HAP-1 (cell line): ENCODE results near the gene EID2B.
A peak's percentile ranks its signal among the peaks of the same experiment; 100 is the strongest.

ENCODE experiments used
- DNase-seq, 2 experiments: peaks; one replicate each; pipeline ENCODE4 v3.0.0-alpha.2; 2016 to 2020; ENCODE audit warnings: low spot score in 2 of 2
- H3K27me3 ChIP-seq: fragments of 250-450 bp; sonication (Bioruptor Pico); 2 replicates; pipeline ENCODE4 v1.5.1; 2020; ENCODE audit warnings: low read depth, mild to moderate bottlenecking, moderate library complexity
- H3K36me3 ChIP-seq: fragments of 250-450 bp; sonication (Bioruptor Pico); replicated peaks from 2 replicates; pipeline ENCODE4 v1.5.1; 2020; ENCODE audit warnings: mild to moderate bottlenecking
- H3K4me1 ChIP-seq: fragments of 250-450 bp; sonication (Bioruptor Pico); 2 replicates; pipeline ENCODE4 v1.5.1; 2020; ENCODE audit warnings: mild to moderate bottlenecking
- H3K4me3 ChIP-seq: fragments of 250-450 bp; sonication (Bioruptor Pico); 2 replicates; pipeline ENCODE4 v1.5.1; 2020; ENCODE audit warnings: mild to moderate bottlenecking, moderate library complexity
- H3K9me3 ChIP-seq: fragments of 250-450 bp; sonication (Bioruptor Pico); 2 replicates; pipeline ENCODE4 v1.5.1; 2020; ENCODE audit warnings: mild to moderate bottlenecking, moderate library complexity
- in situ Hi-C: fragments of 300-500 bp; cut with MboI; formaldehyde crosslinking; loops from 3 replicates; pipeline ENCODE4 v1.14.3; 2020; ENCODE audit warnings: low sequenced_read_pairs, inconsistent platforms, mixed read lengths

The EID2B gene

DNA sequence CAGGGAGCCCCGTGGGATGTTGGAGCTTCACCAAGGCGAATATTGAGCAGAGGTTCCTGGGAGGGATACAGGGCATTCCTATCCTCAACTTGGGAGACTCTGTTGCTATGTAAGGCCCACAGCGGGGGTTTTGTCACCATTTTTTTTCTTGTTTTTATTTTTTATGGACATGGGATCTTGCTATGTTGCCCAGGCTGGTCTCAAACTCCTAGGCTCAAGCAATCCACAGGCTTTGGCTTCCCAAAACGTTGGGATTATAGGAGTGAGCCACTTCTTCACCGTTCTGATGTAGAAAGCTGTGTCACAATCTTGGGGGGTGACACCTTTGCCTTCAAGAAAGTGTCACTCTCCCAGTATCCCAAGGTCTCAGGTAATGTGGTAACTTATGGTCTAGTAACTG lies 31.3 kb downstream of the EID2B start:
- H3K27me3 ChIP-seq, result no peaks in the 10 kb centered on the region
- H3K9me3 ChIP-seq, result no peaks in the 10 kb centered on the region; the same call in 1 of the 2 replicates
- H3K36me3 ChIP-seq, result no peaks in the 10 kb centered on the region
- H3K4me1 ChIP-seq, result peaks cover 11% of the 10 kb centered on the region
- no peak overlapping the region for H3K4me3 ChIP-seq
- in situ Hi-C loops, result no loop called here
- DNase-seq, result no peak

- in situ Hi-C loops, result no loop called here
- peaks cover 11% of the 10 kb centered on the region for H3K4me1 ChIP-seq
- H3K4me3 ChIP-seq, result no peak overlapping the region
- no peak for DNase-seq
- H3K27me3 ChIP-seq, result no peaks in the 10 kb centered on the region
- H3K36me3 ChIP-seq, result no peaks in the 10 kb centered on the region
- H3K9me3 ChIP-seq, result no peaks in the 10 kb centered on the region; the same call in 1 of the 2 replicates
Observed at GRCh38 chr19:39500543-39500942, 32.1 kb downstream of the EID2B start.

DNA sequence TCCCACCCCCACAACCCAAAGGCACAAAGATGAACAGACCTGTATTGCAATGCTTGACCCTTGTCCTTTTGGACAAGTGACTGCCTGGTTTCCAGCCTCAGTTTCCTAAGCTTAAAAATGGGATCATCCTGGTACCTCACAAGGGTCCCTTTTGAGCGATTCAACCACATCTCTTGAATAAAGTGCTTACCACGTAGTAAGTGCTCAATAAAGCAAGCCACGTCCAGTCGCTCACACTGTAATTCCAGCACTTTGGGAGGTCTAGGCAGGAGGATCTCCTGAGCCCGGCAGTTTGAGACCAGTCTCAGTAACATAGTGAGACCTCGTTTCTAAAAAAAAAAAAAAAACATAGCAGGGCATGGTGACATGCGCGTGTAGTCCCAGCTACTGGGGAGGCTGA lies 32.7 kb downstream of the EID2B start:
- no peaks in the 10 kb centered on the region; the same call in 1 of the 2 replicates for H3K9me3 ChIP-seq
- no peak overlapping the region for H3K4me3 ChIP-seq
- peaks cover 11% of the 10 kb centered on the region for H3K4me1 ChIP-seq
- no peak for DNase-seq
- in situ Hi-C loops, result no loop called here
- H3K36me3 ChIP-seq, result no peaks in the 10 kb centered on the region
- no peaks in the 10 kb centered on the region for H3K27me3 ChIP-seq

DNA sequence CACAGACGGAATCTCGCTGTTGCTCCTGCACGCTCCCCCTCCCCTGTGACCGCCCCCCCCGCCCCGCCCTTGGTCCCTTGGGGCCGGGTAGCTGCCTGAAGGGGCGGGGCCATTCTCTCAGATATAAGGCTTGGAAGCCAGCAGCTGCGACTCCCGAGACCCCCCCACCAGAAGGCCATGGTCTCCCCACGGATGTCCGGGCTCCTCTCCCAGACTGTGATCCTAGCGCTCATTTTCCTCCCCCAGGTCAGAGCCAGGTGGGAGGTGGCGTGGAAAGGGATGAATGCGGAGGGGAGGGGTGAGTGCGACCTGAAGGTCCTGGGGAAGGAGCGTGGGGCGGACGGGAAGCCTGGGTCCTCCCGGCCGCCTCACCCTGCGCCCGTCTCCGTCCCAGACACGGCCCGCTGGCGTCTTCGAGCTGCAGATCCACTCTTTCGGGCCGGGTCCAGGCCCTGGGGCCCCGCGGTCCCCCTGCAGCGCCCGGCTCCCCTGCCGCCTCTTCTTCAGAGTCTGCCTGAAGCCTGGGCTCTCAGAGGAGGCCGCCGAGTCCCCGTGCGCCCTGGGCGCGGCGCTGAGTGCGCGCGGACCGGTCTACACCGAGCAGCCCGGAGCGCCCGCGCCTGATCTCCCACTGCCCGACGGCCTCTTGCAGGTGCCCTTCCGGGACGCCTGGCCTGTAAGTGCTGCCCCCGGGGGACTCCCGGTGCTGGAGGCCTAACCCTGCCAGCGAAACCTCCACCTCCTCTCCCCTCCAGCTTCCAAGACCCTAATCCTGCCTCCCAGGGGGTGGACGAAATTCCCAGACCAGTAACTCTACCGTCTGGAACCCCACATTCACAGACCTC lies 33.6 kb downstream of the EID2B start, which contains the start of gene DLL3:
DLL3 (plus strand) TSS at position 150 of the 845 bp plus-strand sequence; CDS start at position 178, 28 bp downstream.
- Histone ChIP-seq H3K9me3 (no peaks in the 10 kb centered on the region; the same call in 1 of the 2 replicates), H3K27me3 (no peaks in the 10 kb centered on the region), H3K4me3 (peak within 1 kb of the TSS; percentile 6), H3K36me3 (no peaks in the 10 kb centered on the region), H3K4me1 (peaks cover 11% of the 10 kb centered on the region)
- peak in 1 of 2 experiments; percentile 56 for DNase-seq
- in situ Hi-C loops, result no loop called here

DNA sequence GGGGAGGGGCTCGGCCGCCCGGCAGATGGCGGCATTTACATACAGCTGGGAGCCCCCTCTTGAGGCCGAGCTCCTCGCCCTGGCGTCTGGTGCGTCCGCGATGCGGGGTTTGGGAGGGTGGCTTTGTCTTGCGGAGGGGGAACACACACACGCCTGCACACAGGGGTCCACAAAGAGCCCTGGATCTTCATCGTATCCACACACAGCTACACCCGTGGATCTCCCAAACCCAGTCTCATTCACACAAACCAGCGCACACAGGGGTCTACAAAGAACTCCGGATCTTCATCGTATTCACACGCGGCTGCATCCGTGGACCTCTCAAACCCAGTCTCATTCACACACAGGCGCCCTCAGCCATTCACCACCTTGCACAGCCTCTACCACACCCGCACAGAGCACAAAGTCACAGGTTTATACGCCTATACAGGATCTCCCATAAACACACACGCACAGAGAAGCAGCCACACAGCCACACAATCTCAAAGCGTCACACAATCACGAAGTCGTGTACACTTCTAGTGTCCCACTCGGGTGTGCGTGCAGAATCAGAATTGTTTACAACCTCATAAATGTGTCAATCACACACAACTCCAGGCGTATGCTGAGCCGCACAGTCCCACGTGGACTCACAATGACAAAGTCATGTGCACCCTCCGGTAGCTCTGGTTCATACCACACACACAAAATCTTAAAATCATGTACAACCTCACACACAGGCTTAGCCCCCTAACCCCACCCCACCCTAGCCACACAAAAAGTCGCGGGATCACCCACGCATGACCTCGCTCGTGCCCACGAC lies 34.5 kb downstream of the EID2B start:
- in situ Hi-C loops, result no loop called here
- Histone ChIP-seq H3K9me3 (no peaks in the 10 kb centered on the region; the same call in 1 of the 2 replicates), H3K4me1 (peaks cover 11% of the 10 kb centered on the region), H3K36me3 (no peaks in the 10 kb centered on the region), H3K27me3 (no peaks in the 10 kb centered on the region), H3K4me3 (peak overlapping the region; percentile 6)
- DNase-seq, result peak; percentile 59 to 79

DNA sequence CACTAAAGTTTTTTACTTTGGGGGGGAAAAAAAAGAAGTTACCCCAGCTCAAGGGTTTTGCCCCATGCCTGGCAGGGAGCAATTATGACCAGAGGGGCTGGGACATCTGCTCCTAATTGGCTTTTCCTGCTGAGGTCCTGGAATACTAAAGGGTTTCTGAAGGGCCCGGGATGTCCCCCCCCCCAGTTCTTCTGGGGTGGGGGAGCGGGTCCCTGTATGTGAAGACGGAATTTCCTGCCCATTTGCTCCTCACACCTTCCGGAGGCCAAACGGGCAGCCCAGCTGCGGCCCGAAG lies 35.0 kb downstream of the EID2B start:
- peaks cover 11% of the 10 kb centered on the region for H3K4me1 ChIP-seq
- in situ Hi-C loops, result no loop called here
- no peaks in the 10 kb centered on the region for H3K36me3 ChIP-seq
- peak overlapping the region; percentile 6 for H3K4me3 ChIP-seq
- no peaks in the 10 kb centered on the region; the same call in 1 of the 2 replicates for H3K9me3 ChIP-seq
- DNase-seq, result no peak
- H3K27me3 ChIP-seq, result no peaks in the 10 kb centered on the region

DNA sequence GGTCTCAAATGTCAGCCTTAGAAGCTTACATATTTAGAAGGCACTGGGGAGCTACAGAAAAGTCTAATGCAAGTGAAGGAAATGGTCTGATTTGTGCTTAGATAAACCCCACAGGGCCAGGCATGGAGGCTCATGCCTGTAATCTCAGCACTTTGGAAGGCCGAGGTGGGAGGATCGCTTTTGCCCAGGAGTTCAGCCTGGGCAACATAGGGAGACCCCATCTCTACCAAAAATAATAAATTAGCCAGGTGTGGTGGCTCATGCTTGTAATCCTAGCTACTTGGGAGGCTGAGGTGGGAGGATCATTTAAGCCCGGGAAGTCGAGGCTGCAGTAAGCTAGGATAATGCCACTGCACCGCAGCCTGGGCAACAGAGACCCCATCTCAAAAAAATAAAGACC lies 36.6 kb downstream of the EID2B start:
- Histone ChIP-seq H3K4me3 (no peak overlapping the region), H3K27me3 (no peaks in the 10 kb centered on the region), H3K9me3 (no peaks in the 10 kb centered on the region), H3K36me3 (no peaks in the 10 kb centered on the region; the same call in 1 of the 2 replicates), H3K4me1 (peaks cover 11% of the 10 kb centered on the region)
- no peak for DNase-seq
- in situ Hi-C loops, result no loop called here

DNA sequence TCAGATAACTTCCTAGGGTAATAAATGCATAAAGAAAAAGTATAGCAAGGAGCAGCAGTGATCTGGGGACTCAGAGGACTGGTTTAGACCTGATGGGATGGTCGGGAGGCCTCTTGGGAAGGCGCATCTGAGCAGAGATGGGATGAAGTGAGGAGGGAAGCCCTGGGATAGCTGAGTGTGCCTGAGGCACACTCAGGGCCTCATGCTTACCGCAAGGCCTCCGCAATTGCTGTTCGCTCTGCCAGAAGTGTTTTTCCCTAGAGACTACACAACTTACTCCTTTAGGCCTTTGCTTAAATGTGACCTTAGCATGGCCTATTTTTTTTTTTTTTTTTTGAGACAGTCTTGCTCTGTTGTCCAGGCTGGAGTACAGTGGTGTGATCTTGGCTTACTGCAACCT lies 38.0 kb downstream of the EID2B start:
- Histone ChIP-seq H3K27me3 (no peaks in the 10 kb centered on the region), H3K9me3 (no peaks in the 10 kb centered on the region), H3K4me3 (no peak overlapping the region), H3K4me1 (peaks cover 11% of the 10 kb centered on the region), H3K36me3 (peaks cover 12% of the 10 kb centered on the region)
- DNase-seq, result no peak
- in situ Hi-C loops, result no loop called here

DNA sequence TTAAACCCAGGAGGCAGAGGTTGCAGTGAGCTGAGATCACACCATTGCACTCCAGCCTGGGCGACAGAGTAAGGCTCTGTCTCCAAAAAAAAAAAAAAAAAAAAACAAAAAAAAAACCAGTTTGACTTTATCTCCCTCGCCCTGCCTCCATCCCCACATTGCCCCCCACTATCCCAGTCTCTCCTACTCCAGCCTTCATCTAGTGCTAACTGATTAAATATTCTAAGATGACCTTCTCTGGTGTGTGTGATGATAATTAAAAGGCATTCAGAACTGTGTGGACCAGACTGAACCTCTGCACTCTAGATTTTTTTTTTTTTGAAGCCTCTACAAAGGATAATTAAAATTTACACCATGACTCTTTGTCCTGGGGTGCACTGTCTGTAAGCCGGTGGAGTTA lies 39.9 kb downstream of the EID2B start:
- H3K4me1 ChIP-seq, result peaks cover 3% of the 10 kb centered on the region

GRCh38 chr19:39492225-39492624 lies 40.4 kb downstream of the EID2B start:
- Histone ChIP-seq H3K4me1 (no peaks in the 10 kb centered on the region), H3K4me3 (no peak overlapping the region), H3K9me3 (no peaks in the 10 kb centered on the region), H3K36me3 (peaks cover 36% of the 10 kb centered on the region), H3K27me3 (no peaks in the 10 kb centered on the region)
- no peak for DNase-seq
- in situ Hi-C loops, result no loop called here

More for the DNA sequence above, 39.9 kb downstream of the EID2B start:
- H3K9me3 ChIP-seq, result no peaks in the 10 kb centered on the region
- DNase-seq, result no peak
- in situ Hi-C loops, result no loop called here
- peaks cover 31% of the 10 kb centered on the region for H3K36me3 ChIP-seq
- H3K4me3 ChIP-seq, result no peak overlapping the region
- no peaks in the 10 kb centered on the region for H3K27me3 ChIP-seq

- no peak for DNase-seq
- H3K4me1 ChIP-seq, result no peaks in the 10 kb centered on the region
- H3K36me3 ChIP-seq, result peaks cover 59% of the 10 kb centered on the region
- H3K9me3 ChIP-seq, result no peaks in the 10 kb centered on the region
- no peak overlapping the region for H3K4me3 ChIP-seq
- in situ Hi-C loops, result no loop called here
- no peaks in the 10 kb centered on the region for H3K27me3 ChIP-seq
Observed at GRCh38 chr19:39489756-39490155, 42.9 kb downstream of the EID2B start.

- no peaks in the 10 kb centered on the region for H3K9me3 ChIP-seq
- H3K4me3 ChIP-seq, result no peak overlapping the region
- in situ Hi-C loops, result no loop called here
- peaks cover 17% of the 10 kb centered on the region for H3K4me1 ChIP-seq
- H3K27me3 ChIP-seq, result no peaks in the 10 kb centered on the region
- H3K36me3 ChIP-seq, result peaks cover 58% of the 10 kb centered on the region
- no peak for DNase-seq
Observed at GRCh38 chr19:39483141-39483540, 49.5 kb downstream of the EID2B start.

GRCh38 chr19:39481676-39482075 lies 51.0 kb downstream of the EID2B start:
- H3K27me3 ChIP-seq, result no peaks in the 10 kb centered on the region
- H3K4me1 ChIP-seq, result peaks cover 17% of the 10 kb centered on the region
- no peaks in the 10 kb centered on the region for H3K9me3 ChIP-seq
- in situ Hi-C loops, result no loop called here
- H3K36me3 ChIP-seq, result peaks cover 46% of the 10 kb centered on the region
- H3K4me3 ChIP-seq, result peak overlapping the region; percentile 96
- no peak for DNase-seq

DNA sequence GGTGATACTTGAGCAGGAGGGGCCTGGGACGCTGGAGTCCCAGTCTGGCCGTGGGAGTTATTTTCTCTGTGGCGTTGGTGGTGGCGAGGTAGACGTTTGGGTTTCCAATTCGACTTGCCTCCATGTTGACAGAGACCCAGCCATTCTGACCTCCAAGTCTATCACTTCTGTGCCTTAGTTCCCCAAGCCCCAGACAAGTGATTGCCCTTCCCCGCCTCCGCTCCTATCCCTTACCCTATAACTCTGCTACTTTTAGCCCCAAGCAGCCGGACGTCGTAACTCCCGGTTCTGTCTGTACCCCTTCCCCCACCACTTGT lies 51.5 kb downstream of the EID2B start:
- no peaks in the 10 kb centered on the region for H3K9me3 ChIP-seq
- in situ Hi-C loops, result no loop called here
- no peak for DNase-seq
- H3K36me3 ChIP-seq, result peaks cover 43% of the 10 kb centered on the region
- H3K4me1 ChIP-seq, result peaks cover 17% of the 10 kb centered on the region
- peak overlapping the region; percentile 96 for H3K4me3 ChIP-seq
- H3K27me3 ChIP-seq, result no peaks in the 10 kb centered on the region
